Measurements from ENCODE around the gene EFHC1. TPM values are rescaled to one million over a fixed set of nuclear protein-coding genes. Genes with fewer than 3 reads are reported as not detected.
"Not testable (repeated sequence)": the region's sequence is repeated elsewhere in the genome, so short reads cannot be mapped to it uniquely, and the experiment has no call there.

EFHC1 gene
- total RNA-seq, 2 experiments from 2014 or later, result 1.2 to 3.1 TPM

DNA sequence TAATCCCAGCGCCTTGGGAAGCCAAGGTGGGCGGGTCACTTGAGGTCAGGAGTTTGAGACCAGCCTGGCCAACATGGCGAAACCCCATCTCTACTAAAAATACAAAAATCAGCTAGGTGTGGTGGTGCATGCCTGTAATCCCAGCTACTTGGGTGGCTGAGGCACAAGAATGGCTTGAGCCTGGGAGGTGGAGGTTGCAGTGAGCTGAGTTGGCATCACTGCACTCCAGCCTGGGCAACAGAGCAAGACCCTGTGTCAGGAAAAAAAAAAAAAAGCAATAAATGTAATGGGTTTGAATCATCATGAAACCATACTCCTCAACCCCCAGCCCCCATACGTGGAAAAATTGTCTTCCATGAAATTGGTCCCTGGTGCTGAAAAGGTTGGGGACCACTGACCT is 32.0 kb upstream of the EFHC1 start:
- DNase-seq; H3K27ac Mint-ChIP-seq; H3K27me3 Mint-ChIP-seq (ENCODE audit: low read depth); H3K9me3 Mint-ChIP-seq; H3K4me3 Mint-ChIP-seq; H3K36me3 Mint-ChIP-seq (ENCODE audit: low read depth); intact Hi-C loops (cut with micrococcal nuclease): not testable (repeated sequence)
- H3K4me1 Mint-ChIP-seq (ENCODE audit: low read depth), result peaks cover 73% of the 10 kb centered on the region
- CTCF ChIA-PET, result interaction anchor here (1.0 to 6.4 kb wide), 7 partner anchors 12 to 102 kb away, joined by 5 to 52 read pairs (median 8); partner anchors contain the start of genes MCM3 and PAQR8

DNA sequence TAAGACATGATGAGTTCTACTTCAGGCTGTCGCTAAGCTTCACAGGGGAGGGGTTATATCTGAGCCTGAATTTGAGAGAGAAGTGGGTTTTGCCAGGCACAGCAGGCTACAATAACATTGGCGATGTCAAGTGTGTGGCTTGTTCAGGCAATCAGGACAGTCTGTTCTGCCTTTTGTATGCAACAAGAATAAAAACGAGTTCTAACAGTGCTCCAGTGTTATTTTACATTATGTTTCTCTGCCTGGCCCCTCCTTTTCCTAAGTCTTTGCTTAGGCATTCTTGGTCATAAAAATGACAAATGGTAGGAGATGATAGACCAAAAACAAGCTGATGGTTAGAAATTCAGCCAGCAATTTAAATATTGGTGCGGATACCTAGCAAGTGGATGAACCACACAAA is 31.4 kb upstream of the EFHC1 start:
- H3K4me1 Mint-ChIP-seq (ENCODE audit: low read depth), result peaks cover 76% of the 10 kb centered on the region
- H3K4me3 Mint-ChIP-seq, result no peak overlapping the region
- no peaks in the 10 kb centered on the region for H3K27me3 Mint-ChIP-seq (ENCODE audit: low read depth)
- H3K27ac Mint-ChIP-seq, result no peak overlapping the region
- DNase-seq, result no peak
- CTCF ChIA-PET, result interaction anchor here (1.3 to 6.4 kb wide), 7 partner anchors 12 to 103 kb away, joined by 5 to 52 read pairs (median 8); partner anchors contain the start of genes MCM3 and PAQR8
- peaks cover 6% of the 10 kb centered on the region for H3K36me3 Mint-ChIP-seq (ENCODE audit: low read depth)
- intact Hi-C loops (cut with micrococcal nuclease), result loop anchor here (1.0 kb wide), 2 partner anchors 11 to 25 kb away; no protein-coding TSS in a partner anchor
- peaks cover 3% of the 10 kb centered on the region for H3K9me3 Mint-ChIP-seq

DNA sequence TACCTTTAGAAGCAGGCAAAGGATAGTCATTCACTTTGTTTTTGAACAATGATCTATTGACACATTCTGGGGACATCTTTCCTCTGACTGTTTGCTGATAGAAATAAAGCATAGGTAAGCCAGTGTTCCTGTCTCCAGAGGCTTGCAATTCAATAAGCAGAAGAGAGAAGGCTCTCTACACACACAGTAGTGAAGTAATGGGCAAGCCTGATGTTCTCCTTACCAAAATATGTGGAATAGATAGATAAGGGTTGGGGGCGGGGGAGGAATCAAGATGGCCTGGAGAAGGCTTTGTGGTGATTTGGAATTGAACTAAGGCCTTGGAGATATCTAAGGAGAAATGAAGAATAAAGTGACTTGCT is 30.9 kb upstream of the EFHC1 start:
- Mint-ChIP-seq H3K4me3 (peak overlapping the region; percentile 22), H3K9me3 (peaks cover under 1% of the 10 kb centered on the region), H3K36me3 (ENCODE audit: low read depth) (peaks cover 6% of the 10 kb centered on the region), H3K27me3 (ENCODE audit: low read depth) (no peaks in the 10 kb centered on the region), H3K27ac (peak overlapping the region; percentile 81), H3K4me1 (ENCODE audit: low read depth) (peaks cover 76% of the 10 kb centered on the region)
- intact Hi-C loops (cut with micrococcal nuclease), result loop anchor here (1.0 kb wide), 2 partner anchors 10 to 26 kb away; no protein-coding TSS in a partner anchor
- CTCF ChIA-PET, result interaction anchor here (0.9 to 6.4 kb wide), 13 partner anchors 9 to 231 kb away, joined by 3 to 52 read pairs (median 5); partner anchors contain the start of genes MCM3 and PAQR8
- DNase-seq, result no peak

DNA sequence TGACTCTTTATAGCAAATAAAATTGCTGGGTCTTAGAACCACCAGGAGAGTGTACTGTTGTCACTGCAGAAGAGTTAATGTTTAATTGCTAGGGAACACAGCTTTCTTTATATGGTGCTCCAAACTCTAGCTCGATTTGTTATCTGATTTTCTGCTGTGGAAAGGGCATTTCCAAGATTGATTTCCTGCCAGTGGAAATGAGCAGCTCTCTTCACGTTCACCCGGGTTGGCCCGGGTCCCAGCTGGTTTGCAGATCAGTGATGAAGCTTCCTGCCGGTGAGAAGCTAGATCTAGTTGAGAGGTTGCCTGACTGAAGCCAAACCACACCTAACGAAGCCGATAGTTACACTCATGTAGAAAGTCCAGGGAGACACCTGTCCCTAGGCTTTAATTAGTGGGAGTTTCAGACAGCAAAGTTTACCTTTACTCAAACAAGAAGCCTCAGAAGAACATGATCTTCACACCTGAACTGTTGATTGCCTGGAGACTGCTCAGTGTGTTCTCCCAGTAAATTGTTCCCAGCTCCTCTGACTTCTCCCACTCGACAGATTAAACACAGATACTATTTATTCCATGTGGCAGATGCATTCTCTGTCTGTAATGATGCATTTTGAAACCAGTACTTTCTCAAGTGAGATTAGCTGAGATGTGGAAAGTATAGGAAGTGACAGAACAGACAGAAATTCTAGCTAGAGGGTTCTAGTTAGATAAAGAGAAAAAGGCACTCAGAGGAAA is 30.3 kb upstream of the EFHC1 start:
- intact Hi-C loops (cut with micrococcal nuclease), result loop anchor here (1.0 to 10.0 kb wide), 11 partner anchors 7 to 1035 kb away; partner anchors contain the start of genes EFHC1 and MCM3
- DNase-seq, result peak; percentile 79
- H3K4me1 Mint-ChIP-seq (ENCODE audit: low read depth), result peaks cover 75% of the 10 kb centered on the region
- peak overlapping the region; percentile 14 for H3K4me3 Mint-ChIP-seq
- no peaks in the 10 kb centered on the region for H3K9me3 Mint-ChIP-seq
- peaks cover 6% of the 10 kb centered on the region for H3K36me3 Mint-ChIP-seq (ENCODE audit: low read depth)
- H3K27me3 Mint-ChIP-seq (ENCODE audit: low read depth), result no peaks in the 10 kb centered on the region
- CTCF ChIA-PET, result interaction anchor here (0.7 to 6.4 kb wide), 17 partner anchors 9 to 262 kb away, joined by 3 to 52 read pairs (median 4); partner anchors contain the start of genes MCM3 and PAQR8
- H3K27ac Mint-ChIP-seq, result peak overlapping the region; percentile 81

DNA sequence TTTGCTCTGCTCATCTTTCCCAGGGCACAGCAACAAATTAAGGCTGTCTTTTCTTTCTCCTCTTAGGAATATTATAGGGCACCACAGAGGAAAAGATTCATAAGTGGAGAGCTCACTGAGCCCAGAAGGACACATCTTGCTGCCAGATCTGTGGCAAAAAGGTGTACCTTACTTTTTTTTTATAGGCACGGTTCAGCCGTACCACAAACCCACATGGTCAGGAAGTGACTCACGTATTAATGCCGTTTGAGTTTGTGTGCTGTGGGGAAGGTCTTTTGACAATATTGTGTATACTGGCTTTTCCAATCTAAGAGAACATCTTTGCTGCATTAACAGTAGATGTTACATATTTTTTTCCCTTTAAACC is 29.8 kb upstream of the EFHC1 start:
- Mint-ChIP-seq H3K4me3 (peak overlapping the region; percentile 40), H3K27me3 (ENCODE audit: low read depth) (no peaks in the 10 kb centered on the region), H3K4me1 (ENCODE audit: low read depth) (peaks cover 73% of the 10 kb centered on the region), H3K27ac (peak overlapping the region; percentile 81), H3K36me3 (ENCODE audit: low read depth) (peaks cover 4% of the 10 kb centered on the region), H3K9me3 (no peaks in the 10 kb centered on the region)
- peak; percentile 70 for DNase-seq
- intact Hi-C loops (cut with micrococcal nuclease), result loop anchor here (1.0 to 10.0 kb wide), 9 partner anchors 8 to 1034 kb away; partner anchors contain the start of genes EFHC1 and MCM3
- CTCF ChIA-PET, result interaction anchor here (0.7 to 6.4 kb wide), 16 partner anchors 10 to 262 kb away, joined by 3 to 52 read pairs (median 4); partner anchors contain the start of genes MCM3 and PAQR8

DNA sequence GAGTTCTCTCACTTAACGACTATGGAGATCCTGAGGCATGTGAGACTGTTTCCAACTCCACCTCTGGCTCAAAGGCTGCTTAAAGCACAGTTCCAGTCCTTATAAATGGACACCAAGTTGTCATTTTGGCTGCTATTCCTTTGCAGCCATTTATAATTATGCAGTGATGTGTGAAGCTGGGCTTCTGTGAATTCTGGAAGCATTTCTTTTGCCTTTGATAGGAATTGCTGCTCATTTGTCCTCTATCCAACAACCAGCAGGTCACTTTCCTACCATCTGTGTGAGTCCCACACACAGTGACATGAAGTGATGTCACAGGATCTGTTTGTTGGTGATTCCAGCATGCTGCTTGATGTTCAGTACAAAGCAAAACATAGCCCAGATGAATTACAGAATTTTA is 28.5 kb upstream of the EFHC1 start:
- CTCF ChIA-PET, result interaction anchor here (1.2 to 6.4 kb wide), 7 partner anchors 9 to 131 kb away, joined by 3 to 52 read pairs (median 3); partner anchors contain the start of gene MCM3
- no peak overlapping the region for H3K4me3 Mint-ChIP-seq
- intact Hi-C loops (cut with micrococcal nuclease), result loop anchor here (5.0 to 10.0 kb wide), 3 partner anchors 591 to 1033 kb away; no protein-coding TSS in a partner anchor
- no peak for DNase-seq
- no peak overlapping the region for H3K27ac Mint-ChIP-seq
- peaks cover 76% of the 10 kb centered on the region for H3K4me1 Mint-ChIP-seq (ENCODE audit: low read depth)
- H3K27me3 Mint-ChIP-seq (ENCODE audit: low read depth), result no peaks in the 10 kb centered on the region
- H3K9me3 Mint-ChIP-seq, result no peaks in the 10 kb centered on the region
- H3K36me3 Mint-ChIP-seq (ENCODE audit: low read depth), result peaks cover 2% of the 10 kb centered on the region

DNA sequence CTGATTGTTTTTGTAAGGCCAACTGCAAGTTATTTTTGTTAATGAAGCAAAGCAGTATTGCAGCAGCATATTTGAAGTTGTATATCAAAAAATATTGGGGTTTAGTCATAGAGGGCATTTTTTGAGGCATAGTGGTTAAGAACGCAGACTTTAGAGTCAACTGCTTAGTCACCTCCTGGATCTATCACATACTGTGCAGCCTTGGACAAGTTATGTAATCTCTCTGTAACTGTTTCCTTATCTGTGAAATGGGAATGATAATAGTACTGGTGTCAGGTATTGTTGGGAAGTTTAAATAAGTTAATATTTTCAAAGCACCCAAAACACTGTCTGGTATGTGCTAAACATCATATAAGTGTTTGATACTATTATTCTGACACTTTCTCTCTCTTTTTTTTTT is 27.2 kb upstream of the EFHC1 start:
- no peak overlapping the region for H3K4me3 Mint-ChIP-seq
- CTCF ChIA-PET, result interaction anchor here (1.2 to 6.4 kb wide), 4 partner anchors 8 to 133 kb away, joined by 3 to 52 read pairs (median 26); partner anchors contain the start of gene MCM3
- intact Hi-C loops (cut with micrococcal nuclease), result loop anchor here (1.0 to 10.0 kb wide), 4 partner anchors 236 to 1032 kb away; no protein-coding TSS in a partner anchor

DNA sequence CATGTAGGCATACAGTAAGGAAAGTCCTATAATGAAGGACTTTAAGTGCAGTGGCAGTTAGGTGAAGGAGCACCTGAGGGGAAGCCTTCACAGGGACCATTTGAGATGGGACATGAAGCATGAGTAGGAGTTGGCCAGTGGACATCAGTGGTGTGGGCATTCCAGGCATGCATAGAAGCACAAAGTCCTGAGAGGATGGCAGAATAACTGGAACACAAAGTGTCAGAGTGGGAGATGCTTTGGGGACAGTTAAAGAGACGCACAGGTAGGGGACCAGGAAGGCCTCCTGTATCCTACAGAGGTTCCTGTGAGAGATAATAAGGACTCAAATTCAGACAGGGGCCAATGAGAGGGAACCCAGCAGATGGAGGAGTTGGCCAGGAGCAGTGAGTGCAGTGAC is 26.4 kb upstream of the EFHC1 start:
- CTCF ChIA-PET, result no interaction called here
- peaks cover 2% of the 10 kb centered on the region for H3K36me3 Mint-ChIP-seq (ENCODE audit: low read depth)

More for the DNA sequence above, 27.2 kb upstream of the EFHC1 start:
- DNase-seq, result no peak
- H3K27me3 Mint-ChIP-seq (ENCODE audit: low read depth), result no peaks in the 10 kb centered on the region
- no peak overlapping the region for H3K27ac Mint-ChIP-seq
- peaks cover 90% of the 10 kb centered on the region for H3K4me1 Mint-ChIP-seq (ENCODE audit: low read depth)
- H3K9me3 Mint-ChIP-seq, result no peaks in the 10 kb centered on the region
- H3K36me3 Mint-ChIP-seq (ENCODE audit: low read depth), result peaks cover 2% of the 10 kb centered on the region

DNA sequence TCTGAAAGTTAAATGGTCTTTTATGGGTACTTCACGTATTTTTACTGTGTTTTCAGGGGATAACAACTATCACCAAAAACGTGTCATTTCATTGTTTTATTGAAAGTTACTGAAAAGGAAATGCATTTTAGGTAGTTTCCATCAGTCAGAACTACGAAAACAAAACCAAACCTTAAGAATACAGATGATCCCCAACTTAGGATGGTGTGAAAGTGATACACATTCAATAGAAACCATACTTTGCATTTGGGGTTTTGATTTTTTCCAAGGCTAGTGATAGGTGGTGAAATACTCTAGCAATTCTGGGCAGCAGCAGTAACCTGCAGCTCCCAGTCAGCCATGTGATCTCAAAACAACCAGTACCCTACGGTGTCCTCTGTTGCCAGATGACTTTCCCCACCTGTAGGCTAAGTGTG is 25.9 kb upstream of the EFHC1 start:
- Mint-ChIP-seq H3K9me3 (no peaks in the 10 kb centered on the region), H3K27me3 (ENCODE audit: low read depth) (no peaks in the 10 kb centered on the region), H3K4me1 (ENCODE audit: low read depth) (peaks cover 94% of the 10 kb centered on the region), H3K4me3 (peak overlapping the region; percentile 32), H3K36me3 (ENCODE audit: low read depth) (peaks cover 2% of the 10 kb centered on the region), H3K27ac (peak overlapping the region; percentile 80)
- intact Hi-C loops (cut with micrococcal nuclease), result loop anchor here (1.0 to 10.0 kb wide), 11 partner anchors 32 to 1031 kb away; partner anchors contain the start of genes FBXO9 and PAQR8
- peak; percentile 61 for DNase-seq
- CTCF ChIA-PET, result no interaction called here

More for the DNA sequence above, 26.4 kb upstream of the EFHC1 start:
- H3K27me3 Mint-ChIP-seq (ENCODE audit: low read depth), result no peaks in the 10 kb centered on the region
- H3K9me3 Mint-ChIP-seq, result no peaks in the 10 kb centered on the region
- intact Hi-C loops (cut with micrococcal nuclease), result loop anchor here (1.0 to 10.0 kb wide), 12 partner anchors 31 to 1031 kb away; partner anchors contain the start of genes FBXO9 and PAQR8
- peak overlapping the region; percentile 80 for H3K27ac Mint-ChIP-seq
- DNase-seq, result no peak
- peaks cover 94% of the 10 kb centered on the region for H3K4me1 Mint-ChIP-seq (ENCODE audit: low read depth)
- H3K4me3 Mint-ChIP-seq, result peak overlapping the region; percentile 32

DNA sequence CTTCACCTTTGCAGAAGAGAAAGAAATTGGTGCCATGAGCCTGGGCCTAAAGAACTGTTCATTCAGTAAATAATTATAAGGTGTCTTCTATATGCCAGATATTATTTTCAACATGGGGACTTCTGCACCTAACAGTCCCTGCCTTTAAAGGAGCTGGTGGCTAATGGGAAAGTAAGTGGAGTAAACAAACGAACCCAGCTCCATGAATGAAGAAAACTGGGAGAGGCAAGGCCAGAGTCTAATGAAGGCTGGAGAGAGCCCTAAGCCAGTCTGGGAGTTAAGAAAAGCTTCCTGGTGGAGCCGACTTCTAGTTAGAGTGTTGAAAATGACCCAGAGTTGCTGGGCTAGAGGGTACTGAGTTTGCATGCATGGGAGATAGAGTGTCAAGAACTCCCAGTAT is 24.2 kb upstream of the EFHC1 start:
- Mint-ChIP-seq H3K36me3 (ENCODE audit: low read depth) (peaks cover 2% of the 10 kb centered on the region), H3K4me3 (no peak overlapping the region), H3K27ac (peak overlapping the region; percentile 11), H3K9me3 (no peaks in the 10 kb centered on the region), H3K27me3 (ENCODE audit: low read depth) (no peaks in the 10 kb centered on the region), H3K4me1 (ENCODE audit: low read depth) (peaks cover 94% of the 10 kb centered on the region)
- intact Hi-C loops (cut with micrococcal nuclease), result loop anchor here (2.0 to 10.0 kb wide), 5 partner anchors 334 to 1029 kb away; partner anchors contain the start of gene FBXO9
- CTCF ChIA-PET, result interaction anchor here (0.7 to 2.4 kb wide), 2 partner anchors 11 to 233 kb away, joined by 3 to 13 read pairs; no protein-coding TSS in a partner anchor
- no peak for DNase-seq

DNA sequence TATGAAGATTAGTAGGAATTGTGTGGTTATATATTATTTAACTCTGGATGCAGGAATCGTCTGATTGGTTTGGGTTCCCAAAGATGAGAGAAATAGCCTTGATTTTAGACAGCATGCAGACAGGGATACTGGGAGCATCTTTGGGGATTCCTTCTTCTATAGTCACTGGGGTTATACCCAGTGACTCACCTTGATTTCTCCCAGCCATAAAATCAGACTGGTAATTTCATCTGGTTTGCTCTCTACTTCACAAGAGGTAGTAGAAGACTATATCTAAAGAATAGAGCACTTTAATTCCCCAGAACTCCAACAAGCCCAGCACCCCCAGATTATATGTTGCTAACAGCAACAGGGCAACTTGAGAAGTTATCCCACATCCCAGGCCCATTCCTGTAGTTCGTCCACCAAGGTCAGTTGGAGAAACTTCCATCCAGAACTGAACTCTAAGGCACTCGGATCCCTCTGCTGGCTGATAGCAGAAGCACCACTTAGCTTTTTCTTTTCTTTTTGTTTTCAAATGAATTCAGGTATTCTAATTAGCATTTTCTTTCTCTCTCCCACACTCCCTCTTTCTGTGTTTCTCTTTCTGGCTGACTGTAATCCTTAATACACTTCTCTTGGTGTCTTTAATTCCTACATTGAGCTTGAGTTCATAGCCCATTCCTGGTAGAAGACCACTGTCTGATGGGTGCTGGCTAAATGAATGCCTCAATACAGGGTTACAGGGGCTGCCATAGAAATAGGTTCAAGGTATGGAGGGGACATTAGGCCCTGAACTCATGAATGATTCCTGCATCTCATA is 20.4 kb upstream of the EFHC1 start:
- DNase-seq, result peak; percentile 64
- Mint-ChIP-seq H3K9me3 (no peaks in the 10 kb centered on the region), H3K36me3 (ENCODE audit: low read depth) (peaks cover 15% of the 10 kb centered on the region), H3K4me3 (no peak overlapping the region), H3K27me3 (ENCODE audit: low read depth) (no peaks in the 10 kb centered on the region), H3K4me1 (ENCODE audit: low read depth) (peaks cover 72% of the 10 kb centered on the region), H3K27ac (peak overlapping the region; percentile 73)
- CTCF ChIA-PET, result interaction anchor here (0.8 to 9.9 kb wide), 28 partner anchors 10 to 264 kb away, joined by 3 to 198 read pairs (median 4); partner anchors contain the start of genes MCM3 and PAQR8
- intact Hi-C loops (cut with micrococcal nuclease), result loop anchor here (1.0 to 10.0 kb wide), 9 partner anchors 10 to 1025 kb away; partner anchors contain the start of genes EFHC1 and PAQR8
